Body of pancreas (tissue), 4 donors: Measurements from ENCODE around the gene TTLL11.

Source experiments
- CTCF ChIP-seq, 7 experiments: fragments of 450-650 bp in 4 of 7; fragments of 200-600 bp in 3 of 7; sonication (generic) in 3 of 7; IDR thresholded peaks; one replicate each; pipeline ENCODE4 v1.5.1; 2016 to 2019; ENCODE audit warnings: antibody characterized with exemption in 7 of 7
- POLR2A ChIP-seq, 3 donors: fragments of 450-650 bp; IDR thresholded peaks; one replicate each; pipeline ENCODE4 v1.6.1; 2016; ENCODE audit warnings: antibody characterized with exemption in 3 of 3, mild to moderate bottlenecking in 2 of 3

- TF ChIP-seq POLR2A (IDR thresholded peaks at IDR 0.05) (no peak), CTCF (IDR thresholded peaks at IDR 0.05) (no peak)
Observed at GRCh38 chr9:121783521-121784507, 309.3 kb downstream of the TTLL11 start.
